Esophagus squamous epithelium (tissue), 5 donors: ENCODE measurements around the gene CHDH. TPM values are rescaled to one million over a fixed set of nuclear protein-coding genes. Genes with fewer than 3 reads are reported as not detected.

Experiments
- DNase-seq: peaks from one replicate; lab custom pipeline; 2025; lab: John Stamatoyannopoulos, UW
- H3K27ac ChIP-seq, 4 donors: fragments of 200-600 bp; sonication (generic); one replicate each; pipeline ENCODE4 v1.5.1; 2016 to 2019; ENCODE audit warnings: mild to moderate bottlenecking in 1 of 4
- H3K27me3 ChIP-seq, 4 donors: fragments of 200-600 bp; sonication (generic); 1 replicate in 3 of 4; 2 replicates in 1 of 4; pipeline versions ENCODE4 v1.5.1 to v1.6.0; 2017 to 2021; ENCODE audit warnings: antibody characterized with exemption in 1 of 4
- H3K36me3 ChIP-seq, 3 donors: fragments of 200-600 bp; sonication (generic); one replicate each; pipeline ENCODE4 v1.5.1; 2016 to 2019
- H3K4me1 ChIP-seq, 3 donors: fragments of 200-600 bp; sonication (generic); one replicate each; pipeline ENCODE4 v1.5.1; 2017 to 2019
- H3K4me3 ChIP-seq, 4 donors: fragments of 200-600 bp; sonication (generic); 1 replicate in 3 of 4; 2 replicates in 1 of 4; pipeline ENCODE4 v1.5.1; 2016 to 2019; ENCODE audit warnings: mild to moderate bottlenecking in 2 of 4, moderate library complexity in 1 of 4
- H3K9me3 ChIP-seq, 3 donors: fragments of 200-600 bp; sonication (generic); one replicate each; pipeline ENCODE4 v1.5.1; 2016 to 2019
- POLR2A ChIP-seq, 4 donors: fragments of 450-650 bp; IDR thresholded peaks; one replicate each; pipeline ENCODE4 v1.6.1; 2017; ENCODE audit warnings: antibody characterized with exemption in 4 of 4, mild to moderate bottlenecking in 4 of 4, moderate library complexity in 3 of 4
- WGBS, 2 donors: methylation state at CpG; one replicate each; pipeline ENCODE4 v1.1.5; 2018; 5-methylcytosine and 5-hydroxymethylcytosine counted together
- intact Hi-C: fragments of 100-400 bp; cut with DNase I; formaldehyde crosslinking; loops from one replicate; pipeline ENCODE4 v1.15.0; 2022
- total RNA-seq, 4 donors: library from RNA; depleted of rRNA; stranded (reverse); fragments of >200 nt; gene quantifications; one replicate each; pipeline ENCODE4 v1.1.0, GENCODE V29; 2016
- TF ChIP-seq, protein P1 (sequence below), 6 experiments: fragments of 450-650 bp in 4 of 6; fragments of 200-600 bp in 2 of 6; sonication (generic) in 2 of 6; IDR thresholded peaks; one replicate each; pipeline ENCODE4 v1.5.1; 2016 to 2019; ENCODE audit warnings: antibody characterized with exemption in 6 of 6, mild to moderate bottlenecking in 4 of 6, moderate library complexity in 4 of 6
- donor health status: DM: yes; HTN: yes; CAD: no.

Gene CHDH
- total RNA-seq, 4 donors from 2014 or later = 0.92 to 2.1 (median 1.2) TPM

DNA sequence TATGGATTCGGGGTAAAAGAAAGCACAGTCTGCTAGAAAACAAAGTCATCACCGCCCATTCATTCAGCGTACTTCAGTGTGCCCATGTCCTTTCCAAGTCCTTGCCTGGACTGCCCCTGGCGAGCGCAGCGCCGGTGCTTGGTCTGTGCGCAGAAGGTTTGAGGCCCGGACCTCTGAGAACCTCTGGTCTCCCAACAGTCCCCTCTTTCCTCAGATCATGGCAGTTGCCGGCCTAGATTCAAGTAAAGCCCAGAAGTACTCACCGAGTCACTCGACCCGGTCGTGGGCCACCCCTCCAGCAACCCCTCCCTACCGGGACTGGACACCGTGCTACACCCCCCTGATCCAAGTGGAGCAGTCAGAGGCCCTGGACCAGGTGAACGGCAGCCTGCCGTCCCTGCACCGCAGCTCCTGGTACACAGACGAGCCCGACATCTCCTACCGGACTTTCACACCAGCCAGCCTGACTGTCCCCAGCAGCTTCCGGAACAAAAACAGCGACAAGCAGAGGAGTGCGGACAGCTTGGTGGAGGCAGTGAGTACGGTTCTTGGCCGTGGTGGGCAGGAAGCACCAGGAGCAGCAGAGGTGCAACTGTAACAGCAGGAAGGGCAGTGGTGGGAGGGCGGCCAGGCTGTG lies 36.3 kb downstream of the CHDH start:
- no peaks in the 10 kb centered on the region for H3K36me3 ChIP-seq
- H3K4me3 ChIP-seq = no peak overlapping the region
- DNase-seq = no peak
- no peaks in the 10 kb centered on the region for H3K4me1 ChIP-seq
- TF ChIP-seq POLR2A (IDR thresholded peaks at IDR 0.05) = no peak
- TF ChIP-seq, protein P1, sequence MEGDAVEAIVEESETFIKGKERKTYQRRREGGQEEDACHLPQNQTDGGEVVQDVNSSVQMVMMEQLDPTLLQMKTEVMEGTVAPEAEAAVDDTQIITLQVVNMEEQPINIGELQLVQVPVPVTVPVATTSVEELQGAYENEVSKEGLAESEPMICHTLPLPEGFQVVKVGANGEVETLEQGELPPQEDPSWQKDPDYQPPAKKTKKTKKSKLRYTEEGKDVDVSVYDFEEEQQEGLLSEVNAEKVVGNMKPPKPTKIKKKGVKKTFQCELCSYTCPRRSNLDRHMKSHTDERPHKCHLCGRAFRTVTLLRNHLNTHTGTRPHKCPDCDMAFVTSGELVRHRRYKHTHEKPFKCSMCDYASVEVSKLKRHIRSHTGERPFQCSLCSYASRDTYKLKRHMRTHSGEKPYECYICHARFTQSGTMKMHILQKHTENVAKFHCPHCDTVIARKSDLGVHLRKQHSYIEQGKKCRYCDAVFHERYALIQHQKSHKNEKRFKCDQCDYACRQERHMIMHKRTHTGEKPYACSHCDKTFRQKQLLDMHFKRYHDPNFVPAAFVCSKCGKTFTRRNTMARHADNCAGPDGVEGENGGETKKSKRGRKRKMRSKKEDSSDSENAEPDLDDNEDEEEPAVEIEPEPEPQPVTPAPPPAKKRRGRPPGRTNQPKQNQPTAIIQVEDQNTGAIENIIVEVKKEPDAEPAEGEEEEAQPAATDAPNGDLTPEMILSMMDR (IDR thresholded peaks at IDR 0.05) = no peak
- no peak overlapping the region for H3K27ac ChIP-seq
- H3K27me3 ChIP-seq = peaks cover 0 to 35% (median 0%) of the 10 kb centered on the region in 4 donors
- H3K9me3 ChIP-seq = no peaks in the 10 kb centered on the region
- intact Hi-C loops = no loop called here
- WGBS, 2 donors = 88 to 94% methylated on average over 11 to 15 of the region's 28 CpGs

GRCh38 chr3:53809267-53809666 lies 37.0 kb downstream of the CHDH start:
- WGBS, 2 donors = 75 to 83% methylated on average over 6 to 8 of the region's 12 CpGs
- H3K4me3 ChIP-seq = no peak overlapping the region
- no peaks in the 10 kb centered on the region for H3K4me1 ChIP-seq
- no peak overlapping the region for H3K27ac ChIP-seq
- H3K27me3 ChIP-seq = peaks cover 0 to 41% (median 0%) of the 10 kb centered on the region in 4 donors
- no peaks in the 10 kb centered on the region for H3K36me3 ChIP-seq
- intact Hi-C loops = no loop called here
- DNase-seq = no peak
- H3K9me3 ChIP-seq = no peaks in the 10 kb centered on the region
- TF ChIP-seq, protein P1 (IDR thresholded peaks at IDR 0.05) = no peak
- no peak for TF ChIP-seq POLR2A (IDR thresholded peaks at IDR 0.05)

- no peaks in the 10 kb centered on the region for H3K36me3 ChIP-seq
- no peak overlapping the region for H3K4me3 ChIP-seq
- H3K27me3 ChIP-seq = peaks cover 0 to 45% (median 0%) of the 10 kb centered on the region in 4 donors
- no peak overlapping the region for H3K27ac ChIP-seq
- no peaks in the 10 kb centered on the region for H3K9me3 ChIP-seq
- intact Hi-C loops = no loop called here
- no peaks in the 10 kb centered on the region for H3K4me1 ChIP-seq
- TF ChIP-seq POLR2A (IDR thresholded peaks at IDR 0.05) = no peak
- TF ChIP-seq, protein P1 (IDR thresholded peaks at IDR 0.05) = no peak
- whole genome bisulfite sequencing, 2 donors = 93 to 100% methylated on average over 2 to 13 of the region's 13 CpGs
- DNase-seq = no peak
Measured at GRCh38 chr3:53808496-53808895, 37.7 kb downstream of the CHDH start.

GRCh38 chr3:53807117-53807810 lies 39.0 kb downstream of the CHDH start:
- Histone ChIP-seq H3K27me3 (peaks cover 0 to 45% (median 0%) of the 10 kb centered on the region in 4 donors), H3K4me3 (no peak overlapping the region), H3K27ac (no peak overlapping the region), H3K9me3 (no peaks in the 10 kb centered on the region), H3K36me3 (no peaks in the 10 kb centered on the region), H3K4me1 (no peaks in the 10 kb centered on the region)
- DNase-seq = no peak
- TF ChIP-seq, protein P1 (IDR thresholded peaks at IDR 0.05) = no peak
- no peak for TF ChIP-seq POLR2A (IDR thresholded peaks at IDR 0.05)
- intact Hi-C loops = no loop called here
- 75 to 91% methylated on average over 8 to 13 of the region's 15 CpGs for WGBS, 2 donors
